ENCODE measurements around the gene CHD6.

DNA sequence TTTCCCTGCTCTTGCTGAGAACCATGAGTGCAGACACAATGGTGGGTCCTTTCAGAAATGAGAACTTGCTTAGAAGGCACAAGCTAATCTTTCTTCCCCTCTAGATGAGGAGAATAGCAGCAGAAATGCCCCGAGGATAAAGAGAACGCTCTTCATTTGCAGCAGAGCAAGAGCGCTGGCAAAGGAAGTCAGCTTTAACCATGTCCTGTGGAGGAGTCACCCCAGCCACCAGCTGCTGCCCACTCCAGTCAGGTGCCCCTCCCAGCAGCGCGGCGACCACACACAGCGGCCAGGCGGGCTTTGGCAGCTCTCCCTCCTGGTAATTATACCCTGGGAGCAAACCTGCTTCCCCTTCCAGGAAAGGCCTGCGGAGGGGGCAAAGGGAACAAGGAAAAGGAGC lies 209.2 kb downstream of the CHD6 start:
- no peak for TF ChIP-seq POLR2A (IDR thresholded peaks at IDR 0.05)
- TF ChIP-seq, protein P1, sequence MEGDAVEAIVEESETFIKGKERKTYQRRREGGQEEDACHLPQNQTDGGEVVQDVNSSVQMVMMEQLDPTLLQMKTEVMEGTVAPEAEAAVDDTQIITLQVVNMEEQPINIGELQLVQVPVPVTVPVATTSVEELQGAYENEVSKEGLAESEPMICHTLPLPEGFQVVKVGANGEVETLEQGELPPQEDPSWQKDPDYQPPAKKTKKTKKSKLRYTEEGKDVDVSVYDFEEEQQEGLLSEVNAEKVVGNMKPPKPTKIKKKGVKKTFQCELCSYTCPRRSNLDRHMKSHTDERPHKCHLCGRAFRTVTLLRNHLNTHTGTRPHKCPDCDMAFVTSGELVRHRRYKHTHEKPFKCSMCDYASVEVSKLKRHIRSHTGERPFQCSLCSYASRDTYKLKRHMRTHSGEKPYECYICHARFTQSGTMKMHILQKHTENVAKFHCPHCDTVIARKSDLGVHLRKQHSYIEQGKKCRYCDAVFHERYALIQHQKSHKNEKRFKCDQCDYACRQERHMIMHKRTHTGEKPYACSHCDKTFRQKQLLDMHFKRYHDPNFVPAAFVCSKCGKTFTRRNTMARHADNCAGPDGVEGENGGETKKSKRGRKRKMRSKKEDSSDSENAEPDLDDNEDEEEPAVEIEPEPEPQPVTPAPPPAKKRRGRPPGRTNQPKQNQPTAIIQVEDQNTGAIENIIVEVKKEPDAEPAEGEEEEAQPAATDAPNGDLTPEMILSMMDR (IDR thresholded peaks at IDR 0.05), result no peak

All from adrenal gland (tissue), 5 donors.